Nucleus accumbens (tissue), 56 donors: ENCODE data around the gene ZBTB20.
"Not testable (repeated sequence)": the region's sequence is repeated elsewhere in the genome, so short reads cannot be mapped to it uniquely, and the experiment has no call there.

ENCODE experiments used
- DNase-seq, 56 donors: peaks; one replicate each; lab custom pipeline; 2025; lab: John Stamatoyannopoulos, UW

Gene ZBTB20

GRCh38 chr3:115146418-115147328, at the start of gene ZBTB20:
ZBTB20 (minus strand) TSS chr3:115147288.
- peak in 44 of 56 donors; percentile 6 to 88 (median 66) for DNase-seq

- DNase-seq, result no peak
These were observed 47.4 kb upstream of the ZBTB20 start for GRCh38 chr3:115194476-115194875.

DNA sequence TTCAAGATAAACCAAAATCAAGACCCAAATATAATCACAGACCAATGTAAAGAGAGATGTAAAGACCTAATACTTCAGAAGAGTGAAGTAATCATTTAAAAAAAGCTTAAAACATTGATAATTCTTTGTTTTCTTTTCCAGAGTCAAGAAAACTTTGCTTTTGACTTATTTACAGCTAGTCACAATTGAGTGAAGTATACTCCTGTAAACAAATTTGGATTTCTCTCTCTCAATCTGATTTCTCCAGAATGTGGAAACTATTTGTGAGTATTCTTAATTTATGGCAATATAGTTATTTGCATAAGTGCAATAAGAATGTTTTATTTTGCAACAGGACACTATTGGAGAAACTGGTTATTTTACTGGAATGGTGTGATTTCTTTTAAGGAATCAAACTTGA, 43.7 kb upstream of the ZBTB20 start:
- DNase-seq, result no peak

GRCh38 chr3:115187149-115187757, 40.2 kb upstream of the ZBTB20 start:
- no peak for DNase-seq

DNA sequence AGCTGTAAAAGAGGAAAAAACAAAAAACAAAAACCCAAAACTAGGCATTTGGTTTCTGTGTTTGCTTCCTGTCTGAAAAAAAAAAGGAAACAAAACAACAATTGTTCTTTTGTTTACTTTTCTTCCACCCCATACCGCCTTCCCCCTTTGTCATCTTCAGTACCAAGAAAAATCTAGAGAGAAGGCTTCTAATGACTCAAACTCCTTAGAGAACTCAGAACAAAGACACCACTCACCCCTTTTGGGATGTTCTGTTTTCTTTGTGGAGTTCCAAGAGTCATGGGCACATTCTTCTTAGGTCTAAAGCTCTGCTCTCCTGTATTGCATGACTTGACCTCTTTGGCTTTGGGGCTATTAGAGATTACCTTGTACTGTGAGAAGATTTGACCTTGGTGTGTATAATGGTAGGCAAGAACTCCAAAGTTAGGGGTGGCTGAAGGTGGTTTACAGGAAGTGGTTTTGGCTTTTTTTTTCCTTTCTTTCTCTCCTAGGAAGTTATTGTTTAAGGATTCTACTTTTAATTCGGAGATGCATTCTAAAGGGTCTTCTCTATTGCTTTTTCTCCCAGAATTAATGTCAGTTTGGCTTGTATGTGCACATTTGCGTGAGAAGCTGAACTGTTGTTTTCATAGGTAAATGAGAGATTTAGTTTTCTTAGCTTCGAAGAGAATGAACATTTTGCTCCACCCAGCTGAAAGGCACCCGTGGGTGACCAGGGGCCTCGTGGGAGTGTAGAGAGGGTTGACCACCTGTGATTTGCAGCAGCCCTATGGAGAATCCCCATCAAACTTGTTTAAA, 39.5 kb upstream of the ZBTB20 start:
- no peak for DNase-seq

DNA sequence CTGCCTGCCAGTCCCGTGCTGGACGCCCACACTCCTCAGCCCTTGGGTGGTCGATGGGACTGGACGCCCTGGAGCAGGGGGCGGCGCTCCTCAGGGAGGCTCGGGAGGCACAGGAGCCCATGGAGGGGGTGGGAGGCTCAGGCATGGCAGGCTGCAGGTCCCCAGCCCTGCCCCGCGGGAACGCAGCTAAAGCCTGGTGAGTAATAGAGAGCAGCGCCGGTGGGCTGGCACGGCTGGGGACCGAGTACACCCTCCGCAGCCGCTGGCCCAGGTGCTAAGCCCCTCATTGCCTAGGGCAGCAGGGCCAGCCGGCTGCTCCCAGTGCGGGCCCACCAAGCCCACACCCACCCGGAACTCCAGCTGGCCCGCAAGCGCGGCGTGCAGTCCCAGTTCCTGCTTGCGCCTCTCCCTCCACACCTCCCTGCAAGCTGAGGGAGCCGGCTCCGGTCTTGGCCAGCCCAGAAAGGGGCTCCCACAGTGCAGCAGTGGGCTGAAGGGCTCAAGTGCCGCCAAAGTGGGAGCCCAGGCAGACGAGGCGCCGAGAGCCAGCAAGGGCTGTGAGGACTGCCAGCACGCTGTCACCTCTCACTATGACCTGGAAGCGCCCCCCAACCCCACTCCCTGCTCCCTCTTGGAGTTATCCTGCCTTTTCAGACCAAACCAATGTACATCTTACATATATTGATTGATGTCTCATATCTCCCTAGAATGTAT, 37.9 kb upstream of the ZBTB20 start:
- not testable (repeated sequence) for DNase-seq

- DNase-seq, result not testable (repeated sequence)
These were observed 31.8 kb upstream of the ZBTB20 start for GRCh38 chr3:115178930-115179329.

DNA sequence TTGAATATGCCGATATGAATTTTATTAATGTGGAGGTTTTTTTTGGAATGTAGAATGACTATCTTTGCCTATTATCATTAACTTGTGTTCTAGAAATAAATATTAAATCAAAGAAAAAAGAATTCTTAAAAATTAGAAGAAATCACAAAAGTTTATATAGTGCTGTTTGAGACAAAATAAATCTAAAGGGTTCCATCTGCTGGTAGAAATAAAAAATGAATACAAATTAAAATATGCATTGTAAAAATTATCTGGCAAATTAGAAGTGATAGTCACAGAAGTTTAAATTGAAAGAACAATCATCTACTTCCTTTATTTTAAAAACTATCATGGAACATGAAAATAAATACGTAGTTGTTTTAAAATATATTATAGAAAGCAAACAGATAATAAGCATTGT, 22.7 kb upstream of the ZBTB20 start:
- DNase-seq, result no peak

- no peak for DNase-seq
These were observed 18.6 kb upstream of the ZBTB20 start for GRCh38 chr3:115165701-115166100.

DNA sequence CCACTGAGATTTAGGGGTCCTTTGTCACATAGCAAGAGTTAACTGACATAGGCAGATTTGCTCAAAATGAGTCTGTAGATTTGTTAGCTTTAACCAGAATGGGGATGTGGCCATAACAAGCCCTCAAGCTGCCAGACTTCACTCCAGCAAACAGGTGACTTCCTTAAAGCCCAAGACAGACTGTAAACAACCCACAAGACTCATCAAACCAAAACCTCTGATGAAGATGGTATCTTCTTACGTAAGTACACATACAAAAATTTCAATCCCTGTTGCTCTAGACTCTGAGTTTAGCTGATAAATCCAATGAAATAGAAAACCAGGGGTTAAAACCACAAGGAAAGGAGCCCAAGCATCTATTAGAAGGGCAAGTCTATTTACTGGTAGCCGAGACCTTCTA, 18.2 kb upstream of the ZBTB20 start:
- DNase-seq, result no peak

DNA sequence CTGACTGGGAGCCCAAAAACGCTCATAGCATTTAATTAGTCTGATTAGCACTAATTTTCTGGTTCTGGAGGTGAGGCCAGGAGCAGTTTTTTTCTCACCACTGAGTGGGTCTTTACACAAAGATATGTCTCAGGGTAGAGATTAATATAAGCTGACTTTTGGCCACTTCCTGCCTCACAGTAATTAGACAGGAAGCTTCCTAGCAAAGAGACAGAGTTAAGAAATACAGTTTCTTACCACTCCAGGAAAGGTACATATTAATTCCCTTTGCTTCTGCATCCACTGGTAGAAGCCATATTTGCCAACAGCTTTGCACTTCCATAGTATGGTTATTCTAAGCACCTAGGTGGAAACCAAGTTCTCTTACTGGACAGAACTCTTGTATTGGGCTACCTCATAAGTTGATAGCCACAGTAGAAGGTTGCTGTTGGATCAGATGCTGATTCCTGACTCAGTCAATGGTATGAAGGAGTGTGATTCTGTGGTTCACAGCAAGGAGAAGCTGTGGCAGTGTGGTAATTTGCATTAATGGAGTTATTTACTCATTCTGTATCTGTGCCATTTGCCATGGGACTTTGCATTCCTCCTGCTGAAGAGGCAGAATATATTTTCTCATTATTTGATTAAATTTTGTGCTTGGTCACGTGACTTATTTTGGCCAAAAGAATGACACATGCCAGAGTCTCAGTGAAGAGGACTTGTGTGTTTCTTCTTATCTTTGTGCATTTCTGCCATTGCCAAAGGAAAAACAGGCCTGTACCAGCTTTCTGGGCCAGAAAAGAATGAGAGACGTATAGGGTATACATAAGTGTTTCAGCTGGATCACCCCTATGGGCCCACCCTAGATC, 17.5 kb upstream of the ZBTB20 start:
- no peak for DNase-seq

GRCh38 chr3:115162759-115163158, 15.7 kb upstream of the ZBTB20 start:
- DNase-seq, result no peak

DNA sequence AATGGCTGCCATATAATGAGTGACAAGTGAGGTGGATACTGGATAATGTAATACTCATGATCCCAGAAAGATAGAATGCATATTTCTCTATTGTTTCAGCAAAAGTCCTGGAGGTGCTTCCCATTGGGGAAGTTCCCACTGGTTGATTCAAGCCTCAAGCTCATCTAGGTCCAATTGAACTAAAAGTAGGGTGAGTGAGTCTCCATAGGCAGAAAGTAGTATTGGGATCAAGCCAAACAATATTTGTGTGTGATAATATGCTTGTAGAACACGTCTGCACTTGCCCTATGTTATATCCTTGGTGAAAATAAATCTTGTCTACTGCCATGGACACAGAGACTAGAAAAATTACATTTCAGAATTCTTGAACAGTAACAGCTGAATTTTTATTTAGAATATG, 14.8 kb upstream of the ZBTB20 start:
- no peak for DNase-seq

- no peak for DNase-seq
These were observed 14.2 kb upstream of the ZBTB20 start for GRCh38 chr3:115161168-115161834.

DNA sequence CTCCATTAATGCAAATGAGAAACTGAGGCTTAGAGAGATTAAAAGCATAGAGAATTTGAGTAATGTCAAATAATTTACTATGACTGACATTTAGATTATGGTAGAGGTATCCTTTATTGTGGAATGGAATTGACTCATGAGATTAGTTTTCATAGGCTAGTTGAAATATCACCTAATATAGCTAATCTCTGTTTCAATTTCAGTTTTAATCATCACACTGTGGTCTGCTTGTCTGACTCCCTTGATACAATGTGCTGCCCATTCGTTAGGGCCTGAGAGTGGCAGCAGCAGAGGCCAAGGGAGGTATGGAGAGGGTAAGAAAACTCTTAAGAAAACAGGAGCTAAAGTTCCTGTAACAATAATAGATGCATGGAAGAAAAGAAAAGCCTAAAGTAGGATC, 13.2 kb upstream of the ZBTB20 start:
- DNase-seq, result no peak

- DNase-seq, result no peak
These were observed 9.1 kb upstream of the ZBTB20 start for GRCh38 chr3:115156046-115156654.

DNA sequence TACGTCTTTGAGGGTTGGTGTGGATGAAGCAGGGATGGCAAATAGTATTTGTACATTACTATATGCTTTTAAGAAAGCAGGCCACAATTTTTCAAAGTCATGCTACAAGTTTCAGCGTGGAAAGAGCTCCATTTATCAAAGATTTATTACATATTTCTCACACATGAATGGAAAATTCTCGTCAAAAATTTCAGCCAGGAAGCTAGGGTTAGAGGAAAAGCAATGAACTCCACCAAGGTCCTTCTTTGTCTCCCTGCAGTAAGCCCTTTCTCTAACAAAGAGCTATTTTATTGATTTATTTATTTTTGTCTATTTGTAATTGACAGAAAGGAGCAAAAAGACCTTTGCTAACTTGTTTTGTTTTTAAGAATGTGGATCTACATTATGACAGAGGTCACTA, 7.5 kb upstream of the ZBTB20 start:
- DNase-seq, result no peak

GRCh38 chr3:115151921-115152320, 4.8 kb upstream of the ZBTB20 start:
- no peak for DNase-seq
